Caco-2 (cell line): ENCODE results near the gene NPAS3. TPM values are rescaled to one million over a fixed set of nuclear protein-coding genes. Genes with fewer than 3 reads are reported as not detected.

Experiments
- BruUV-seq: library from RNA; stranded (reverse); fragments of 400-500 nt; replicated peaks from 2 replicates; lab custom pipeline; 2021; lab: Mats Ljungman, UMichigan
- CTCF ChIA-PET: fragments of 300-600 bp; sonication (Branson Sonifier 250); formaldehyde crosslinking; loops from one replicate; lab custom pipeline; 2022; ENCODE audit warnings: antibody characterized with exemption; lab: Charles Lee
- POLR2A ChIA-PET: fragments of 300-600 bp; sonication (Branson Sonifier 250); formaldehyde crosslinking; loops from one replicate; lab custom pipeline; 2022; ENCODE audit warnings: antibody characterized with exemption; lab: Charles Lee
- DNase-seq, 2 experiments: peaks; one replicate each; pipeline versions ENCODE4 v3.0.0 to v3.0.0-alpha.2; 2020 to 2022
- H3K27me3 ChIP-seq: replicated peaks from 2 replicates; pipeline ENCODE4 v1.6.0; 2011; ENCODE audit warnings: low read length; ENCODE audit not compliant: control insufficient read depth, insufficient read depth
- H3K36me3 ChIP-seq: 2 replicates; pipeline ENCODE4 v1.5.1; 2011; ENCODE audit warnings: low read length; ENCODE audit not compliant: control insufficient read depth, insufficient read depth
- H3K4me1 ChIP-seq: fragments of 250-450 bp; sonication (Bioruptor Pico); 2 replicates; pipeline ENCODE4 v1.5.1; 2020; ENCODE audit warnings: mild to moderate bottlenecking
- H3K4me3 ChIP-seq: 2 replicates; pipeline ENCODE4 v1.5.1; 2011; ENCODE audit warnings: low read depth, mild to moderate bottlenecking, control low read depth, low read length
- H3K9me3 ChIP-seq: fragments of 250-450 bp; sonication (Bioruptor Pico); 2 replicates; pipeline ENCODE4 v1.5.1; 2020; ENCODE audit warnings: mild to moderate bottlenecking, moderate library complexity
- H3K27ac Mint-ChIP-seq: one replicate; pipeline ENCODE4 v1.8.0; 2022; ENCODE audit warnings: mixed read lengths; ENCODE audit not compliant: unreplicated experiment
- H3K27me3 Mint-ChIP-seq: one replicate; pipeline ENCODE4 v1.8.0; 2022; ENCODE audit warnings: mixed read lengths; ENCODE audit not compliant: insufficient read depth, unreplicated experiment
- H3K36me3 Mint-ChIP-seq: one replicate; pipeline ENCODE4 v1.8.0; 2022; ENCODE audit warnings: mild to moderate bottlenecking, mixed read lengths; ENCODE audit not compliant: insufficient read depth, unreplicated experiment
- H3K4me1 Mint-ChIP-seq: one replicate; pipeline ENCODE4 v1.8.0; 2022; ENCODE audit warnings: low read depth, mixed read lengths; ENCODE audit not compliant: unreplicated experiment
- H3K4me3 Mint-ChIP-seq: one replicate; pipeline ENCODE4 v1.8.0; 2022; ENCODE audit warnings: mild to moderate bottlenecking, moderate library complexity, mixed read lengths; ENCODE audit not compliant: unreplicated experiment
- H3K9me3 Mint-ChIP-seq: one replicate; pipeline ENCODE4 v1.8.0; 2022; ENCODE audit warnings: mixed read lengths; ENCODE audit not compliant: unreplicated experiment
- CTCF ChIP-seq, 2 experiments: fragments of 200-600 bp in 1 of 2; IDR thresholded peaks; 1 replicate in 1 of 2; 2 replicates in 1 of 2; pipeline versions ENCODE4 v1.5.1 to v1.8.0; 2011 to 2022; ENCODE audit warnings: antibody characterized with exemption in 1 of 2, control low read depth in 1 of 2, inconsistent platforms in 1 of 2, low read depth in 1 of 2, low read length in 1 of 2, mild to moderate bottlenecking in 1 of 2, moderate library complexity in 1 of 2; ENCODE audit not compliant: insufficient read depth in 1 of 2, severe bottlenecking in 1 of 2, unreplicated experiment in 1 of 2
- intact Hi-C: fragments of 100-400 bp; cut with micrococcal nuclease; formaldehyde crosslinking; loops from one replicate; pipeline ENCODE4 v1.10.0; 2022; ENCODE audit not compliant: unreplicated experiment
- total RNA-seq: library from RNA; stranded (reverse); gene quantifications from 2 replicates; pipeline ENCODE4 v1.2.3, GENCODE V29; 2022

The NPAS3 gene
- total RNA-seq, 1 experiment from 2014 or later = not detected

- Histone ChIP-seq H3K4me1 (peaks cover 5% of the 10 kb centered on the region; the same call in 1 of the 2 replicates), H3K4me3 (no peak overlapping the region), H3K9me3 (no peaks in the 10 kb centered on the region), H3K27me3 (0 out of 2 replicates have a peak, but pooled peaks cover 2% of the 10 kb centered on the region), H3K36me3 (no peaks in the 10 kb centered on the region)
- intact Hi-C loops = no loop called here
- no peak overlapping the region for H3K27ac Mint-ChIP-seq
- no TSS peak for BruUV-seq
- H3K4me1 Mint-ChIP-seq = no peaks in the 10 kb centered on the region
- H3K36me3 Mint-ChIP-seq = no peaks in the 10 kb centered on the region
- peaks cover 3% of the 10 kb centered on the region for H3K27me3 Mint-ChIP-seq
- TF ChIP-seq CTCF (IDR thresholded peaks at IDR 0.05; ENCODE audit: insufficient read depth in 1 of 2, low read depth in 1 of 2, low read length in 1 of 2, severe bottlenecking in 1 of 2, unreplicated experiment in 1 of 2) = no peak
- H3K4me3 Mint-ChIP-seq = no peak overlapping the region
- H3K9me3 Mint-ChIP-seq = no peaks in the 10 kb centered on the region
- POLR2A ChIA-PET = no interaction called here
- DNase-seq = no peak
- CTCF ChIA-PET = no interaction called here
These were observed 856.2 kb downstream of the NPAS3 start for GRCh38 chr14:33794791-33795305.

- peaks cover 7% of the 10 kb centered on the region for H3K27me3 Mint-ChIP-seq
- H3K4me1 Mint-ChIP-seq = no peaks in the 10 kb centered on the region
- ChIA-PET CTCF (no interaction called here), POLR2A (no interaction called here)
- BruUV-seq = no TSS peak
- no peaks in the 10 kb centered on the region for H3K36me3 Mint-ChIP-seq
- DNase-seq = no peak
- intact Hi-C loops = no loop called here
- H3K4me1 ChIP-seq = peaks cover 5% of the 10 kb centered on the region; the same call in 1 of the 2 replicates
- no peaks in the 10 kb centered on the region for H3K36me3 ChIP-seq
- H3K27ac Mint-ChIP-seq = no peak overlapping the region
- no peaks in the 10 kb centered on the region for H3K9me3 Mint-ChIP-seq
- no peaks in the 10 kb centered on the region for H3K9me3 ChIP-seq
- H3K4me3 Mint-ChIP-seq = no peak overlapping the region
- TF ChIP-seq CTCF (IDR thresholded peaks at IDR 0.05; ENCODE audit: insufficient read depth in 1 of 2, low read depth in 1 of 2, low read length in 1 of 2, severe bottlenecking in 1 of 2, unreplicated experiment in 1 of 2) = no peak
- H3K27me3 ChIP-seq = 0 out of 2 replicates have a peak, but pooled peaks cover 2% of the 10 kb centered on the region
- no peak overlapping the region for H3K4me3 ChIP-seq
These were observed 857.7 kb downstream of the NPAS3 start for GRCh38 chr14:33796356-33796755.

- no peak for DNase-seq
- Histone ChIP-seq H3K27me3 (no peaks in the 10 kb centered on the region), H3K4me1 (no peaks in the 10 kb centered on the region), H3K4me3 (no peak overlapping the region), H3K9me3 (no peaks in the 10 kb centered on the region), H3K36me3 (no peaks in the 10 kb centered on the region)
- no peaks in the 10 kb centered on the region for H3K36me3 Mint-ChIP-seq
- CTCF ChIA-PET = no interaction called here
- no TSS peak for BruUV-seq
- no peak overlapping the region for H3K27ac Mint-ChIP-seq
- no peaks in the 10 kb centered on the region for H3K9me3 Mint-ChIP-seq
- POLR2A ChIA-PET = no interaction called here
- H3K4me1 Mint-ChIP-seq = no peaks in the 10 kb centered on the region
- no peak overlapping the region for H3K4me3 Mint-ChIP-seq
- TF ChIP-seq CTCF (IDR thresholded peaks at IDR 0.05; ENCODE audit: insufficient read depth in 1 of 2, low read depth in 1 of 2, low read length in 1 of 2, severe bottlenecking in 1 of 2, unreplicated experiment in 1 of 2) = no peak
- intact Hi-C loops = no loop called here
- peaks cover 10% of the 10 kb centered on the region for H3K27me3 Mint-ChIP-seq
These were observed 861.3 kb downstream of the NPAS3 start for GRCh38 chr14:33799705-33800570.
